ENCODE data around the gene ELAVL3. TPM values are rescaled to one million over a fixed set of nuclear protein-coding genes. Genes with fewer than 3 reads are reported as not detected.

Gene ELAVL3
- total and polyA plus RNA-seq, 4 donors, result 0.15 to 0.34 TPM; not detected in 2

DNA sequence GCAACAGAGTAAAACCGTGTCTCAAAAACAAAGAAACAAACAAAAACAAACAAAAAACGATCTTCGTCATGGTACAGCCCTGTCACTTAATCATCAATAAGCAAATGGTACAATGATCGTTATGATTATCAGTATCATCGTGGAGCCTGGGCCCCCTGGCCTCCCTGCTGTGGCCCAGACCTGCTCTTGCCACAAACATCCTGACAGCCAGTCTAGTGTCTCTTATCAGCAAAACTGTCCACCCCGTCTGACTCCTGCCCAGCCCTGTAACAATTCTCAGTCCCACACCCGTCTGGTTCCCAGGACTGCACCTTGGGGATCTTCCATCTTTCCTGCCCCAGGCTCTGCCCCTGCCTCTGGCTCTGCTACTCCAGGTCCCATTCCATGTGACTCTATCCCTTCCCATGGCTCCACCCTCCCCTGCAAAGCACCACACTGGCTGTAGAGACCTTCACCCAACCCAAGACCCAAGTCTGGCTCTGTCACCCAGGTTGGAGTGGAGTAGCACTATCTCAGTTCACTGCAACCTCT lies 19.1 kb upstream of the ELAVL3 start:
- WGBS, 2 donors, result 73 to 87% methylated on average over 7 of the region's 7 CpGs
- H3K9me3 ChIP-seq (ENCODE audit: control insufficient read depth in 4 of 4, insufficient read depth in 3 of 4, low read length in 3 of 4), result no peaks in the 10 kb centered on the region
- TF ChIP-seq, protein P1, sequence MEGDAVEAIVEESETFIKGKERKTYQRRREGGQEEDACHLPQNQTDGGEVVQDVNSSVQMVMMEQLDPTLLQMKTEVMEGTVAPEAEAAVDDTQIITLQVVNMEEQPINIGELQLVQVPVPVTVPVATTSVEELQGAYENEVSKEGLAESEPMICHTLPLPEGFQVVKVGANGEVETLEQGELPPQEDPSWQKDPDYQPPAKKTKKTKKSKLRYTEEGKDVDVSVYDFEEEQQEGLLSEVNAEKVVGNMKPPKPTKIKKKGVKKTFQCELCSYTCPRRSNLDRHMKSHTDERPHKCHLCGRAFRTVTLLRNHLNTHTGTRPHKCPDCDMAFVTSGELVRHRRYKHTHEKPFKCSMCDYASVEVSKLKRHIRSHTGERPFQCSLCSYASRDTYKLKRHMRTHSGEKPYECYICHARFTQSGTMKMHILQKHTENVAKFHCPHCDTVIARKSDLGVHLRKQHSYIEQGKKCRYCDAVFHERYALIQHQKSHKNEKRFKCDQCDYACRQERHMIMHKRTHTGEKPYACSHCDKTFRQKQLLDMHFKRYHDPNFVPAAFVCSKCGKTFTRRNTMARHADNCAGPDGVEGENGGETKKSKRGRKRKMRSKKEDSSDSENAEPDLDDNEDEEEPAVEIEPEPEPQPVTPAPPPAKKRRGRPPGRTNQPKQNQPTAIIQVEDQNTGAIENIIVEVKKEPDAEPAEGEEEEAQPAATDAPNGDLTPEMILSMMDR (IDR thresholded peaks at IDR 0.05; ENCODE audit: control extremely low read depth, extremely low read depth), result no peak
- DNase-seq, result no peak
- H3K9ac ChIP-seq (ENCODE audit: insufficient read depth in 1 of 2, low read length in 2 of 2), result no peak overlapping the region
- no peak overlapping the region for H3K4me3 ChIP-seq
- peaks cover 0 to 18% (median 0%) of the 10 kb centered on the region in 4 donors for H3K36me3 ChIP-seq (ENCODE audit: control insufficient read depth in 4 of 4, insufficient read depth in 4 of 4, low read length in 4 of 4)
- no peak overlapping the region for H3K27ac ChIP-seq (ENCODE audit: low read depth in 1 of 2, low read length in 1 of 2)
- no peaks in the 10 kb centered on the region for H3K4me1 ChIP-seq (ENCODE audit: control insufficient read depth in 5 of 5, insufficient read depth in 5 of 5, low read length in 5 of 5)
- H3K27me3 ChIP-seq (ENCODE audit: control insufficient read depth in 3 of 3, insufficient read depth in 3 of 3, low read length in 2 of 3), result no peaks in the 10 kb centered on the region
- ATAC-seq (ENCODE audit: insufficient read depth, low FRiP score), result no peak

DNA sequence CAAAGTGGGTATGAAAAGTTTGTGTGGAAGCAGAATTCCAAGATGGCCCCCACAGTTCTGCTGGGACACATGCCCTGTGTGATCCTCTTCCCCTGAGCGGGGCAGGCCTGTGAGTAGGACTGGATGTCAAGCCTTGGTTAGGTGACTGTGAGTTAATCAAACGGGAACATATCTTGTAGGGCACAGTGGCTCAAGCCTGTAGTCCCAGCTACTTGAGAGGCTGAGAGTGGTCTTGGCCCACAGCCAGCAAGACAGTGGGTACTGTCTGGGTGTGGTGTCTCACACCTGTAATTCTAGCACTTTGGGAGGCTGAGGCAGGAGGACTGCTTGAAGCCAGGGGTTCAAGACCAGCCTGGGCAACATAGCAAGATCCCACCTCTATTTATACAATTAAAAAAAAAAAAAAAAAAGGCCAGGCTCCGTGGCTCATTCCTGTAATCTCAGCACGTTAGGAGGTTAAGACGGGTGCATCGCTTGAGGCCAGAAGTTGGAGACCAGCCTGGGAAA lies 18.4 kb upstream of the ELAVL3 start:
- H3K4me1 ChIP-seq (ENCODE audit: control insufficient read depth in 5 of 5, insufficient read depth in 5 of 5, low read length in 5 of 5), result no peaks in the 10 kb centered on the region
- no peak overlapping the region for H3K27ac ChIP-seq (ENCODE audit: low read depth in 1 of 2, low read length in 1 of 2)
- WGBS, 2 donors, result 83 to 89% methylated on average over 6 of the region's 6 CpGs
- ATAC-seq (ENCODE audit: insufficient read depth, low FRiP score) (no peak), DNase-seq (no peak)
- TF ChIP-seq, protein P1 (IDR thresholded peaks at IDR 0.05; ENCODE audit: control extremely low read depth, extremely low read depth), result no peak
- peaks cover 0 to 22% (median 2%) of the 10 kb centered on the region in 4 donors for H3K36me3 ChIP-seq (ENCODE audit: control insufficient read depth in 4 of 4, insufficient read depth in 4 of 4, low read length in 4 of 4)
- no peaks in the 10 kb centered on the region for H3K9me3 ChIP-seq (ENCODE audit: control insufficient read depth in 4 of 4, insufficient read depth in 3 of 4, low read length in 3 of 4)
- H3K27me3 ChIP-seq (ENCODE audit: control insufficient read depth in 3 of 3, insufficient read depth in 3 of 3, low read length in 2 of 3), result no peaks in the 10 kb centered on the region
- no peak overlapping the region for H3K9ac ChIP-seq (ENCODE audit: insufficient read depth in 1 of 2, low read length in 2 of 2)
- no peak overlapping the region for H3K4me3 ChIP-seq

- Histone ChIP-seq H3K27me3 (ENCODE audit: control insufficient read depth in 3 of 3, insufficient read depth in 3 of 3, low read length in 2 of 3) (no peaks in the 10 kb centered on the region), H3K4me3 (no peak overlapping the region), H3K4me1 (ENCODE audit: control insufficient read depth in 5 of 5, insufficient read depth in 5 of 5, low read length in 5 of 5) (no peaks in the 10 kb centered on the region), H3K9me3 (ENCODE audit: control insufficient read depth in 4 of 4, insufficient read depth in 3 of 4, low read length in 3 of 4) (no peaks in the 10 kb centered on the region), H3K36me3 (ENCODE audit: control insufficient read depth in 4 of 4, insufficient read depth in 4 of 4, low read length in 4 of 4) (peaks cover 0 to 22% (median 2%) of the 10 kb centered on the region in 4 donors), H3K27ac (ENCODE audit: low read depth in 1 of 2, low read length in 1 of 2) (no peak overlapping the region), H3K9ac (ENCODE audit: insufficient read depth in 1 of 2, low read length in 2 of 2) (no peak overlapping the region)
- no peak for ATAC-seq (ENCODE audit: insufficient read depth, low FRiP score)
- WGBS, 2 donors, result 75 to 76% methylated on average over 17 of the region's 17 CpGs
- TF ChIP-seq, protein P1 (IDR thresholded peaks at IDR 0.05; ENCODE audit: control extremely low read depth, extremely low read depth), result no peak
- DNase-seq, result peak; percentile 24 to 51 (median 29)
These were observed 15.7 kb upstream of the ELAVL3 start for GRCh38 chr19:11496391-11497163.

Data from lung (tissue), 12 donors.